ENCODE measurements around the gene NOVA2.
A peak's percentile ranks its signal among the peaks of the same experiment; 100 is the strongest.

NOVA2 gene

GRCh38 chr19:45920458-45920857, 53.2 kb downstream of the NOVA2 start:
- Histone ChIP-seq H3K27me3 (ENCODE audit: control insufficient read depth, insufficient read depth, low read length) (no peaks in the 10 kb centered on the region), H3K27ac (ENCODE audit: low read depth, low read length) (no peak overlapping the region), H3K9me3 (ENCODE audit: control insufficient read depth, insufficient read depth, low read length) (no peaks in the 10 kb centered on the region), H3K4me1 (ENCODE audit: control insufficient read depth, insufficient read depth, low read length) (no peaks in the 10 kb centered on the region), H3K9ac (ENCODE audit: low read depth, low read length) (no peak overlapping the region), H3K4me3 (ENCODE audit: low read depth, low read length) (no peak overlapping the region), H3K36me3 (ENCODE audit: control insufficient read depth, insufficient read depth, low read length) (no peaks in the 10 kb centered on the region)

GRCh38 chr19:45919678-45920077, 54.0 kb downstream of the NOVA2 start:
- Histone ChIP-seq H3K36me3 (ENCODE audit: control insufficient read depth, insufficient read depth, low read length) (no peaks in the 10 kb centered on the region), H3K9me3 (ENCODE audit: control insufficient read depth, insufficient read depth, low read length) (no peaks in the 10 kb centered on the region), H3K4me1 (ENCODE audit: control insufficient read depth, insufficient read depth, low read length) (no peaks in the 10 kb centered on the region), H3K4me3 (ENCODE audit: low read depth, low read length) (no peak overlapping the region), H3K27ac (ENCODE audit: low read depth, low read length) (no peak overlapping the region), H3K27me3 (ENCODE audit: control insufficient read depth, insufficient read depth, low read length) (no peaks in the 10 kb centered on the region), H3K9ac (ENCODE audit: low read depth, low read length) (no peak overlapping the region)

GRCh38 chr19:45918721-45919120, 54.9 kb downstream of the NOVA2 start:
- no peaks in the 10 kb centered on the region for H3K27me3 ChIP-seq (ENCODE audit: control insufficient read depth, insufficient read depth, low read length)
- no peak overlapping the region for H3K27ac ChIP-seq (ENCODE audit: low read depth, low read length)
- no peaks in the 10 kb centered on the region for H3K36me3 ChIP-seq (ENCODE audit: control insufficient read depth, insufficient read depth, low read length)
- no peaks in the 10 kb centered on the region for H3K9me3 ChIP-seq (ENCODE audit: control insufficient read depth, insufficient read depth, low read length)
- H3K4me1 ChIP-seq (ENCODE audit: control insufficient read depth, insufficient read depth, low read length), result no peaks in the 10 kb centered on the region
- H3K9ac ChIP-seq (ENCODE audit: low read depth, low read length), result no peak overlapping the region
- no peak overlapping the region for H3K4me3 ChIP-seq (ENCODE audit: low read depth, low read length)

- Histone ChIP-seq H3K27me3 (ENCODE audit: control insufficient read depth, insufficient read depth, low read length) (no peaks in the 10 kb centered on the region), H3K36me3 (ENCODE audit: control insufficient read depth, insufficient read depth, low read length) (no peaks in the 10 kb centered on the region), H3K4me1 (ENCODE audit: control insufficient read depth, insufficient read depth, low read length) (no peaks in the 10 kb centered on the region), H3K27ac (ENCODE audit: low read depth, low read length) (no peak overlapping the region), H3K9ac (ENCODE audit: low read depth, low read length) (no peak overlapping the region), H3K4me3 (ENCODE audit: low read depth, low read length) (no peak overlapping the region), H3K9me3 (ENCODE audit: control insufficient read depth, insufficient read depth, low read length) (no peaks in the 10 kb centered on the region)
Measured at GRCh38 chr19:45917421-45918091, 56.1 kb downstream of the NOVA2 start.

GRCh38 chr19:45913874-45914830, 59.5 kb downstream of the NOVA2 start, which contains the start of gene NANOS2:
TSS of gene NANOS2 (minus strand) at chr19:45914778. CDS start at chr19:45914693, 85 bp downstream.
- Histone ChIP-seq H3K9me3 (ENCODE audit: control insufficient read depth, insufficient read depth, low read length) (no peaks in the 10 kb centered on the region), H3K27me3 (ENCODE audit: control insufficient read depth, insufficient read depth, low read length) (no peaks in the 10 kb centered on the region), H3K4me3 (ENCODE audit: low read depth, low read length) (no peak within 1 kb of the TSS), H3K4me1 (ENCODE audit: control insufficient read depth, insufficient read depth, low read length) (no peaks in the 10 kb centered on the region), H3K27ac (ENCODE audit: low read depth, low read length) (no peak within 1 kb of the TSS), H3K9ac (ENCODE audit: low read depth, low read length) (no peak within 1 kb of the TSS), H3K36me3 (ENCODE audit: control insufficient read depth, insufficient read depth, low read length) (no peaks in the 10 kb centered on the region)

GRCh38 chr19:45911291-45911690, 62.4 kb downstream of the NOVA2 start:
- Histone ChIP-seq H3K4me1 (ENCODE audit: control insufficient read depth, insufficient read depth, low read length) (no peaks in the 10 kb centered on the region), H3K4me3 (ENCODE audit: low read depth, low read length) (no peak overlapping the region), H3K27ac (ENCODE audit: low read depth, low read length) (no peak overlapping the region), H3K9me3 (ENCODE audit: control insufficient read depth, insufficient read depth, low read length) (no peaks in the 10 kb centered on the region), H3K27me3 (ENCODE audit: control insufficient read depth, insufficient read depth, low read length) (no peaks in the 10 kb centered on the region), H3K9ac (ENCODE audit: low read depth, low read length) (no peak overlapping the region), H3K36me3 (ENCODE audit: control insufficient read depth, insufficient read depth, low read length) (no peaks in the 10 kb centered on the region)

GRCh38 chr19:45908956-45909355, 64.7 kb downstream of the NOVA2 start:
- no peaks in the 10 kb centered on the region for H3K4me1 ChIP-seq (ENCODE audit: control insufficient read depth, insufficient read depth, low read length)
- no peak overlapping the region for H3K4me3 ChIP-seq (ENCODE audit: low read depth, low read length)
- no peaks in the 10 kb centered on the region for H3K36me3 ChIP-seq (ENCODE audit: control insufficient read depth, insufficient read depth, low read length)
- H3K9ac ChIP-seq (ENCODE audit: low read depth, low read length), result no peak overlapping the region
- no peaks in the 10 kb centered on the region for H3K9me3 ChIP-seq (ENCODE audit: control insufficient read depth, insufficient read depth, low read length)
- H3K27me3 ChIP-seq (ENCODE audit: control insufficient read depth, insufficient read depth, low read length), result no peaks in the 10 kb centered on the region
- H3K27ac ChIP-seq (ENCODE audit: low read depth, low read length), result no peak overlapping the region

- Histone ChIP-seq H3K4me3 (ENCODE audit: low read depth, low read length) (no peak overlapping the region), H3K9me3 (ENCODE audit: control insufficient read depth, insufficient read depth, low read length) (no peaks in the 10 kb centered on the region), H3K36me3 (ENCODE audit: control insufficient read depth, insufficient read depth, low read length) (no peaks in the 10 kb centered on the region), H3K27me3 (ENCODE audit: control insufficient read depth, insufficient read depth, low read length) (peaks cover 4% of the 10 kb centered on the region), H3K4me1 (ENCODE audit: control insufficient read depth, insufficient read depth, low read length) (no peaks in the 10 kb centered on the region), H3K9ac (ENCODE audit: low read depth, low read length) (no peak overlapping the region), H3K27ac (ENCODE audit: low read depth, low read length) (no peak overlapping the region)
Measured at GRCh38 chr19:45906221-45906620, 67.4 kb downstream of the NOVA2 start.

GRCh38 chr19:45905011-45905410, 68.7 kb downstream of the NOVA2 start:
- Histone ChIP-seq H3K4me1 (ENCODE audit: control insufficient read depth, insufficient read depth, low read length) (no peaks in the 10 kb centered on the region), H3K36me3 (ENCODE audit: control insufficient read depth, insufficient read depth, low read length) (peaks cover 6% of the 10 kb centered on the region), H3K27me3 (ENCODE audit: control insufficient read depth, insufficient read depth, low read length) (peaks cover 14% of the 10 kb centered on the region), H3K9me3 (ENCODE audit: control insufficient read depth, insufficient read depth, low read length) (no peaks in the 10 kb centered on the region), H3K4me3 (ENCODE audit: low read depth, low read length) (no peak overlapping the region), H3K27ac (ENCODE audit: low read depth, low read length) (no peak overlapping the region), H3K9ac (ENCODE audit: low read depth, low read length) (no peak overlapping the region)

GRCh38 chr19:45902651-45903625, 70.7 kb downstream of the NOVA2 start:
- Histone ChIP-seq H3K36me3 (ENCODE audit: control insufficient read depth, insufficient read depth, low read length) (peaks cover 14% of the 10 kb centered on the region), H3K27ac (ENCODE audit: low read depth, low read length) (peak overlapping the region; percentile 89), H3K4me3 (ENCODE audit: low read depth, low read length) (peak overlapping the region; percentile 67), H3K4me1 (ENCODE audit: control insufficient read depth, insufficient read depth, low read length) (no peaks in the 10 kb centered on the region), H3K9me3 (ENCODE audit: control insufficient read depth, insufficient read depth, low read length) (no peaks in the 10 kb centered on the region), H3K9ac (ENCODE audit: low read depth, low read length) (no peak overlapping the region), H3K27me3 (ENCODE audit: control insufficient read depth, insufficient read depth, low read length) (peaks cover 14% of the 10 kb centered on the region)
